ENCODE measurements around the gene BCL7A.

Gene BCL7A

DNA sequence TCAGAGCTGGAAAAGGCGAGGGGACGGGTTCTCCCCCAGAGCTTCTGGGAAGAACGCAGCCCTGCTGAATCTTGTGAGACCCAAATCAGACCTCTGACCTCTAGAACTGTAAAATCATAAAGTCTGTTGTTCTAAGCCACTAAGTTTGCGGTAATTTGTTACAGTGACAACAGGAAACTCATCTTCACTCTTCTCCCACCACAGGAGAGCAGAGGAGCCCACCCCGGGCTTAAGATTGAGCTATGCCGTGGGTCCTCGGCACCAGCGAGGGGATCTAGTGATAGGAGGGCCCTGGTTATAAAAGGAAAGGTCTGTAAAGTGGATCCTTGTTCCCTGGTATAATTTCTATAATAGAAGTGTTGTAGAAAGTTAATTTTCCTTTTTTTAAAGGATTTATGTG lies 64.4 kb downstream of the BCL7A start:
- Histone ChIP-seq H3K79me2 (ENCODE audit: low read length) (peaks cover 95% of the 10 kb centered on the region), H3K9ac (ENCODE audit: low read length) (no peak overlapping the region), H4K20me1 (ENCODE audit: insufficient read depth, low read length) (no peaks in the 10 kb centered on the region)

DNA sequence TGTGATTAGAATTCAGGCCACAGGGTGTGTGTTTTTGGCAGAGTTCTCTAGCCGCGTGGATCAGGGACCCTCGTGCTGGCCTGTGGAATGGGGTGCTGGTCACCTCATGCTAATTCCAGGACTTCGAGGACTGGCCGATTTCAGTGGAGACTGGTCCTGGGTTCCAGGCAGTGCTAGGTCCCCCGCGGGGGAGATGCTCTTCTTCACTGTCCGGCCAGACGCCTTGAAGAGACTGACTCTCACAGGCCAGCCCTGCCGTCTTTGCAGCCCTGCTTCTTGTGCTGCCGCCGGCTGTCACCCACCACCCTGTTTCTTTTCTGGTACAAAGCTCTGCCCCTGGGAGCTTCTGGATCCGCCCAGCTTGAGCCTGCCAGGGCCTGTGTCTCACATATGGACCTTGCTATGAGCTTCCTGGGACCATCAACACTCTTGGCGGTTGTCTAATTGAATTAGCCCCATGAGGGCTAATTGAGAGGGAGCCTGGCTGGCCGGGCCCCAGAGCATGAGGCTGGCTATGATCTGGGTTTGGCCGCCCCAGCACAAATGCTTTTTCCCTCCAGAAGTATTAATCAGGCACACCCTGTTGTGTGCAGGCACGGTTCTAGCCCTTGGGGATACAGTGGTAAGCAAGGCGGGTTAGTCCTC lies 65.1 kb downstream of the BCL7A start:
- Histone ChIP-seq H3K27ac (ENCODE audit: low read length) (no peak overlapping the region), H3K79me2 (ENCODE audit: low read length) (peaks cover 96% of the 10 kb centered on the region), H3K9ac (ENCODE audit: low read length) (no peak overlapping the region), H3K27me3 (replicated peaks; ENCODE audit: insufficient read depth, low read length) (no peaks in the 10 kb centered on the region), H2AFZ (ENCODE audit: low read length) (no peak overlapping the region), H3K4me2 (ENCODE audit: low read depth, low read length) (no peak overlapping the region), H4K20me1 (ENCODE audit: insufficient read depth, low read length) (no peaks in the 10 kb centered on the region), H3K4me3 (ENCODE audit: low read length) (no peak overlapping the region), H3K9me3 (replicated peaks; ENCODE audit: insufficient read depth, low read length) (no peaks in the 10 kb centered on the region), H3K9me2 (replicated peaks; ENCODE audit: insufficient read depth, low read length) (no peaks in the 10 kb centered on the region), H3F3A (ENCODE audit: insufficient read depth, low read length) (peaks cover 14% of the 10 kb centered on the region), H3K36me3 (replicated peaks; ENCODE audit: insufficient read depth, low read length) (no peaks in the 10 kb centered on the region), H3K4me1 (ENCODE audit: low read length) (peaks cover 12% of the 10 kb centered on the region)
- TF ChIP-seq, protein P1, sequence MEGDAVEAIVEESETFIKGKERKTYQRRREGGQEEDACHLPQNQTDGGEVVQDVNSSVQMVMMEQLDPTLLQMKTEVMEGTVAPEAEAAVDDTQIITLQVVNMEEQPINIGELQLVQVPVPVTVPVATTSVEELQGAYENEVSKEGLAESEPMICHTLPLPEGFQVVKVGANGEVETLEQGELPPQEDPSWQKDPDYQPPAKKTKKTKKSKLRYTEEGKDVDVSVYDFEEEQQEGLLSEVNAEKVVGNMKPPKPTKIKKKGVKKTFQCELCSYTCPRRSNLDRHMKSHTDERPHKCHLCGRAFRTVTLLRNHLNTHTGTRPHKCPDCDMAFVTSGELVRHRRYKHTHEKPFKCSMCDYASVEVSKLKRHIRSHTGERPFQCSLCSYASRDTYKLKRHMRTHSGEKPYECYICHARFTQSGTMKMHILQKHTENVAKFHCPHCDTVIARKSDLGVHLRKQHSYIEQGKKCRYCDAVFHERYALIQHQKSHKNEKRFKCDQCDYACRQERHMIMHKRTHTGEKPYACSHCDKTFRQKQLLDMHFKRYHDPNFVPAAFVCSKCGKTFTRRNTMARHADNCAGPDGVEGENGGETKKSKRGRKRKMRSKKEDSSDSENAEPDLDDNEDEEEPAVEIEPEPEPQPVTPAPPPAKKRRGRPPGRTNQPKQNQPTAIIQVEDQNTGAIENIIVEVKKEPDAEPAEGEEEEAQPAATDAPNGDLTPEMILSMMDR (IDR thresholded peaks at IDR 0.05; ENCODE audit: low read length): no peak
- TF ChIP-seq EZH2 (optimal IDR thresholded peaks at IDR 0.05; ENCODE audit: low read depth, low read length) (no peak), EZH2phosphoT487 (IDR thresholded peaks at IDR 0.05; ENCODE audit: low read length) (no peak)
- no peak for DNase-seq

More for the DNA sequence above, 64.4 kb downstream of the BCL7A start:
- Histone ChIP-seq H3K9me3 (replicated peaks; ENCODE audit: insufficient read depth, low read length) (no peaks in the 10 kb centered on the region), H3K9me2 (replicated peaks; ENCODE audit: insufficient read depth, low read length) (no peaks in the 10 kb centered on the region), H3F3A (ENCODE audit: insufficient read depth, low read length) (peaks cover 21% of the 10 kb centered on the region), H3K27me3 (replicated peaks; ENCODE audit: insufficient read depth, low read length) (no peaks in the 10 kb centered on the region), H3K4me3 (ENCODE audit: low read length) (no peak overlapping the region), H2AFZ (ENCODE audit: low read length) (no peak overlapping the region), H3K4me2 (ENCODE audit: low read depth, low read length) (no peak overlapping the region), H3K36me3 (replicated peaks; ENCODE audit: insufficient read depth, low read length) (no peaks in the 10 kb centered on the region), H3K27ac (ENCODE audit: low read length) (no peak overlapping the region), H3K4me1 (ENCODE audit: low read length) (peaks cover 12% of the 10 kb centered on the region)
- TF ChIP-seq, protein P1 (IDR thresholded peaks at IDR 0.05; ENCODE audit: low read length): no peak
- TF ChIP-seq EZH2 (optimal IDR thresholded peaks at IDR 0.05; ENCODE audit: low read depth, low read length): no peak
- no peak for TF ChIP-seq EZH2phosphoT487 (IDR thresholded peaks at IDR 0.05; ENCODE audit: low read length)
- DNase-seq: no peak

DNA sequence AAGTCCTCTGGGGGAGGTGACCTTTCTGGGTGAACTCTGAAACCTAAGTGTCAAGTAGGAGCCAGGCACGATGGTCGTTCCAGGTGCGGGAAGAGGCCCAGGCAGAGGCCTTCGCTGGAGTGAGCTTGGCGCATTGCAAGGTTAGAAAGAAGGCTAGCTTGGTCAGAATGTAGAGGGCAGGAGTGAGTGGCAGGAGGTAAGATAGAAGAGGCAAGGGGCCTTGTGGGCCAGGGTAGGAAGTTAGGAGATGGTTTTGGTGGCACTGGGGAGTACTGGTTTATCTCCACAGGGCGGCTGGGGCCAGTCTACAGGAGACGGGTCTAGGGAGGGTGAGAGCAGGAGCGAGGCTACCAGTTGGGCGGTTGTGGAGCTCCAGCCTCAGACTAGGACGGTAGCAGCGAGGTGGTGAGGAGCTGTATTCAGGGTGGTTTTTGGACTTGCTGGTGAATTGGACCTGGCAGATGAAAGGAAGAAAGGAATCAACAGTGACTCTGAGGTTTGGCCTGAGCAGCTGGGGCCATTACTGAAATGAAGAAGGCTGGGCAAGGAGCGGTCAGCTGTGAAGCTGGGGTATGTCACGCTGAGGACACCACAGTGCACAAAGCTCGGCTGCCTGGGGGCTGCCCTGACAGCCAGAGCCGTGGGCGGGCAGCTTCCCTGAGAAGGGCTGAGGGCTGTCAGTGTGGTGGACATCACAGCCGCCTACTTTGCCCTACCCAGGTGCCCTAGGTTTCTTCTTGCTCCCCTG lies 65.9 kb downstream of the BCL7A start:
- H3K9me3 ChIP-seq (replicated peaks; ENCODE audit: insufficient read depth, low read length): no peaks in the 10 kb centered on the region
- H2AFZ ChIP-seq (ENCODE audit: low read length): no peak overlapping the region
- H3K4me2 ChIP-seq (ENCODE audit: low read depth, low read length): no peak overlapping the region
- TF ChIP-seq, protein P1 (IDR thresholded peaks at IDR 0.05; ENCODE audit: low read length): no peak
- TF ChIP-seq EZH2phosphoT487 (IDR thresholded peaks at IDR 0.05; ENCODE audit: low read length) (no peak), EZH2 (optimal IDR thresholded peaks at IDR 0.05; ENCODE audit: low read depth, low read length) (no peak)
- H3K4me3 ChIP-seq (ENCODE audit: low read length): no peak overlapping the region
- H3F3A ChIP-seq (ENCODE audit: insufficient read depth, low read length): peaks cover 6% of the 10 kb centered on the region; the same call in 1 of the 2 replicates
- DNase-seq: no peak
- no peaks in the 10 kb centered on the region for H4K20me1 ChIP-seq (ENCODE audit: insufficient read depth, low read length)
- no peaks in the 10 kb centered on the region for H3K36me3 ChIP-seq (replicated peaks; ENCODE audit: insufficient read depth, low read length)
- H3K4me1 ChIP-seq (ENCODE audit: low read length): peaks cover 4% of the 10 kb centered on the region
- H3K9me2 ChIP-seq (replicated peaks; ENCODE audit: insufficient read depth, low read length): no peaks in the 10 kb centered on the region
- H3K27me3 ChIP-seq (replicated peaks; ENCODE audit: insufficient read depth, low read length): no peaks in the 10 kb centered on the region
- peaks cover 96% of the 10 kb centered on the region for H3K79me2 ChIP-seq (ENCODE audit: low read length)
- no peak overlapping the region for H3K9ac ChIP-seq (ENCODE audit: low read length)
- no peak overlapping the region for H3K27ac ChIP-seq (ENCODE audit: low read length)
